H1 (cell line): ENCODE data around the gene SH3D19. TPM values are rescaled to one million over a fixed set of nuclear protein-coding genes. Genes with fewer than 3 reads are reported as not detected.
A peak's percentile ranks its signal among the peaks of the same experiment; 100 is the strongest.

Source experiments
- ASH2L ChIP-seq: fragments of 200-600, 300-600 bp; sonication (generic); IDR thresholded peaks from one replicate; pipeline ENCODE4 v1.7.1; 2017; ENCODE audit warnings: low read length
- CTBP2 ChIP-seq: IDR thresholded peaks from 2 replicates; pipeline ENCODE4 v1.7.0; 2011; ENCODE audit warnings: borderline replicate concordance, mild to moderate bottlenecking, moderate library complexity, mixed read lengths, low read length; ENCODE audit not compliant: insufficient read depth, insufficient read length
- RAD21 ChIP-seq, 2 experiments: IDR thresholded peaks in 1 of 2; conservative IDR thresholded peaks in 1 of 2; 2 replicates each; pipeline ENCODE4 v1.6.1; 2011; ENCODE audit warnings: low read depth in 2 of 2, low read length in 2 of 2, improper control_type of control experiment in 1 of 2, inconsistent platforms in 1 of 2, mild to moderate bottlenecking in 1 of 2, moderate library complexity in 1 of 2
- SIN3A ChIP-seq, 2 experiments: IDR thresholded peaks in 1 of 2; conservative IDR thresholded peaks in 1 of 2; 2 replicates each; pipeline ENCODE4 v1.6.1; 2011 to 2012; ENCODE audit warnings: low read length in 2 of 2, improper control_type of control experiment in 1 of 2, low read depth in 1 of 2, mild to moderate bottlenecking in 1 of 2
- SP2 ChIP-seq: IDR thresholded peaks from 2 replicates; pipeline ENCODE4 v1.6.1; 2012; ENCODE audit warnings: mild to moderate bottlenecking, low read length, inconsistent platforms
- TAF1 ChIP-seq: IDR thresholded peaks from 2 replicates; pipeline ENCODE4 v1.6.1; 2011; ENCODE audit warnings: mild to moderate bottlenecking, low read depth, low read length
- polyA plus RNA-seq, 7 experiments: library from polyadenylated mRNA; depleted of rRNA in 3 of 7; stranded (reverse) in 5 of 7; unstranded in 2 of 7; fragments of >200 nt in 5 of 7; fragments of 200-250 nt in 2 of 7; gene quantifications; 1 replicate in 5 of 7; 2 replicates in 1 of 7; 4 replicates in 1 of 7; pipeline versions ENCODE4 v1.2.1 to v1.2.3, GENCODE V29; 2011 to 2013; ENCODE audit warnings: missing spikeins in 2 of 7, mixed read lengths in 2 of 7
- total RNA-seq: library from RNA; stranded (reverse); fragmentation: NEBNext Ultra II Directional; extraction: Animal tissue kit (Norgen Biotek cat#: 25700); gene quantifications from 2 replicates; pipeline ENCODE4 v1.2.1, GENCODE V29; 2021

SH3D19 gene
- total and polyA plus RNA-seq, 2 of the 8 experiments (the other 6 are each of a cell fraction or from before 2014, with no cell fraction given), result 11.7 to 51.3 TPM

GRCh38 chr4:151325111-151325948 is at the start of gene SH3D19 (continued):
- TF ChIP-seq CTBP2 (no peak), TAF1 (peak; percentile 57; the same call in 1 of the 2 replicates), ASH2L (peak; percentile 73), RAD21 (IDR thresholded peaks at IDR 0.05 in 1 of 2, conservative IDR thresholded peaks at IDR 0.05 in 1 of 2; ENCODE audit: low read depth in 2 of 2, low read length in 2 of 2) (no peak), SIN3A (conservative IDR thresholded peaks at IDR 0.05 in 1 of 2, IDR thresholded peaks at IDR 0.05 in 1 of 2; ENCODE audit: low read depth in 1 of 2, low read length in 2 of 2) (peak in 1 of 2 experiments; percentile 62; a peak in 1 of 4 replicates), SP2 (no peak)
